Measurements from ENCODE around the gene RNF14.
"Not testable (repeated sequence)": the region's sequence is repeated elsewhere in the genome, so short reads cannot be mapped to it uniquely, and the experiment has no call there.

Gene RNF14, protein sequence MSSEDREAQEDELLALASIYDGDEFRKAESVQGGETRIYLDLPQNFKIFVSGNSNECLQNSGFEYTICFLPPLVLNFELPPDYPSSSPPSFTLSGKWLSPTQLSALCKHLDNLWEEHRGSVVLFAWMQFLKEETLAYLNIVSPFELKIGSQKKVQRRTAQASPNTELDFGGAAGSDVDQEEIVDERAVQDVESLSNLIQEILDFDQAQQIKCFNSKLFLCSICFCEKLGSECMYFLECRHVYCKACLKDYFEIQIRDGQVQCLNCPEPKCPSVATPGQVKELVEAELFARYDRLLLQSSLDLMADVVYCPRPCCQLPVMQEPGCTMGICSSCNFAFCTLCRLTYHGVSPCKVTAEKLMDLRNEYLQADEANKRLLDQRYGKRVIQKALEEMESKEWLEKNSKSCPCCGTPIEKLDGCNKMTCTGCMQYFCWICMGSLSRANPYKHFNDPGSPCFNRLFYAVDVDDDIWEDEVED

DNA sequence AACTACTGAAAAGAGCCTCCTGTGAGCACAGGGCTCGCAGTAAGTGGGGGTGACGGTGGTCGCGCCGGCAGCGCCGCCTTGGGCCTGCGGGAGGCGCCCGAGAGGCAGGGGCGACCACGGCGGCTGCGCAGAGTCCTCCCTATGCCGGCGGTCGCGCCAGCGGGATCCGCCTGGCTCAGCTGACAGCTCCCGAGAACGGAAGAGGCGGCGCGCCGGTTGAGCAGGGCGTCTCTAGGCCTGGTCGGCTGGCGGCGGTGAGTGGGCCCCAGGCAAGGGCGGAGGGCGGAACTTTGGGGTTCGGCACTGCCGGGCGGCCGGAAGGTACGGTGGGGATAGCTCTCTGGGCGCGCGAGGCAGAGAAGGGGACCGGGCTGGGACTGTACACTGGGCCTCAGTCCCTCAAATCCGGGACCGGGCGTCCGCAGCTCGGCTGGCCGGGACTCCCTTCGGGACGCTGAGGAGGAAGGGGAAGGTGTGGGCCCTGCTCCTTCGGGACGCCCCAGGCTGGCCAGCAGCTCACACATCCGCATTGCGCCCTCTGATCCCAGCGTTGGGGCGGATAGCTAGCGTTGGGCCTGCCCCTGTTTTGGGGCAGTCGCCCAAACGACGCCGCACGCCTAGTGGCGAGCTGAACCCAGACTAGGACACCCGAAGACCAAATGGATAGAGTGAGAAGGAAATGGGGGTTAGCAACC lies at the start of gene RNF14:
Gene RNF14 (plus strand): TSS at position 192 of the 695 bp plus-strand sequence. CDS start 4,484 bp downstream, outside the sequence.
- no peak for FAIRE-seq

DNA sequence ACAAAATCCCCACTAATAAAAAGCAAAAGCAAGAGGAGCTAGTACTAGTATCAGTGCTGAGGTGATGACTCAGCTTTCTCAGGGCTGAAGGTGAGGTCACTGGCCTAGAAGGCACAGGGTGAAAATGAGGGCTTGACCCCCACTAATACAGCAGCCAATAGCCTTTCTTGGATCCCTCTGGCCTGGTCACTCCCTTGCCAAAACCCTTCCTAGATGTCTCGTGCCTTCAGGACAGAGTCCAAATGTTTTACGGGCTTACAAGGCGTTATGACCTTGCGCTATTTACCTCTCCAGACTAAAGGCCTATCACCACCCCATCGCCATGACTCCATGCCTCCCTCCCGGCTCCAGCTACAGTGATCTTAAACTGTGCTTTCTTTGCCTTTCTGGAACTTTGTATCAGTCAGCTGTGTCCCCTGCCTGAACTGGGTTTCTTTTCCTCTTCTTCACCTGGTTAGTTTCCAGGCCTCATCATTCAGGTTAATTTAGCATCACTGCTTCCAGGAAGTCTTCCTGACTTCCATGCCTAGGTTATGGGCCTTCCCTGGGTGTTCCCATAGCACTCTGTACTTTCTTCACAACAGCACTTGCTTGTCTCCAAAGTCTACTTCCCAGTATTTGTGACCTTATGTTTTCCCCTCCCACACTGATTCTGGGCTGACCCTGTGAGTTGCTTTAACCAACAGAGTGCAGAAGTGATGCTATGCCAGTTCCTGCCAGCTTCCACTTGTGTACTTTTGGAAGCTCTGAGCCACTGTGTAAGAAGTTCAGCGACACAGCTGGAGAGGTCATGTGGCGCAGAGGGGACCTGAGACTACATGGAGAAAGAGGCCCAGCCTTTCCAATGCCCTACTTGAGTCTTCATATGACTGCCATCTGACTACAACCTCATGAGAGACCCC lies 49.4 kb upstream of the RNF14 start:
- no peak for FAIRE-seq

DNA sequence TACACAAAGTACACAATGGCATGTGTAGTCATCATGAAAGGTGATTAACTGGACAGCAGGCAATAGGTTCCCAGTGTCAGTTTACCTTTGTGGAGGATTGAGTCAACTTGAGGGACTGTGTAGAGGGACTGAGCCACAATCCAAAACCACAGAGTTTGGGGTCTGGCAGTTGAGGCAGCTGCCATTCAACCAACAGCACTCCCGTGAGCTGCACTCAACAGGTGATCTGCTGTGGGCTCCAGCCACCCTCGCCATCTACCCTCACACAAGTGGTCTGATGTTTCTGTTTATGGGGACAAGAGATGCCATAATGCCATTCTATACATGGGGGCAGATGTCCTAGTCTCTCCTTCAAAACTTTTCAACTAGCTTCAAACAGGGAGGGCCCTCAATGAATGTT lies 48.1 kb upstream of the RNF14 start:
- FAIRE-seq: no peak

DNA sequence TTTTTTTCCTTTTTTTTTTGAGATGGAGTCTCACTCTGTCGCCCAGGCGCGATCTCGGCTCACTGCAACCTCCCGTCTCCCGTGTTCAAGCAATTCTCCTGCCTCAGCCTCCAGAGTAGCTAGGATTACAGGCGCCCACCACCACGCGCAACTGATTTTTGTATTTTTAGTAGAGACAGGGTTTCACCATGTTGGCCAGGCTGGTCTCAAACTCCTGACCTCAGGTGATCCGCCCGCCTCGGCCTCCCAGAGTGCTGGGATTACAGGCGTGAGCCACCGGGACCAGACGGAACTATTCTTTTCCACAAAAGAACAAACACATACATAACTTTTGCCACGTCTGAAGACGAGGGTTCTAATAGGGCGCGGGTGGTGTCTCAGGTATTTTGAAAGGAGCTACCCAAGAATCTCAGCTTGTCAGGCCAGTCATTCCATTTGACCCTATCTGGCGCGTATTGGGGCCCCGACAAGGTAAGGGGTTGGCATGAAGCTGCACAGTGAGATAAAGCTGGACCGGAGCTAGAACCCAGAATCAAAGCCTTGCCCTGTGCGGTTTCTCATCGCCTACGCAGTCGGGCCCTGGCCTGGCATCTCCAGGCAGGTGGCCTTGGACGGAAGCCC lies 46.0 kb upstream of the RNF14 start:
- FAIRE-seq: not testable (repeated sequence)

DNA sequence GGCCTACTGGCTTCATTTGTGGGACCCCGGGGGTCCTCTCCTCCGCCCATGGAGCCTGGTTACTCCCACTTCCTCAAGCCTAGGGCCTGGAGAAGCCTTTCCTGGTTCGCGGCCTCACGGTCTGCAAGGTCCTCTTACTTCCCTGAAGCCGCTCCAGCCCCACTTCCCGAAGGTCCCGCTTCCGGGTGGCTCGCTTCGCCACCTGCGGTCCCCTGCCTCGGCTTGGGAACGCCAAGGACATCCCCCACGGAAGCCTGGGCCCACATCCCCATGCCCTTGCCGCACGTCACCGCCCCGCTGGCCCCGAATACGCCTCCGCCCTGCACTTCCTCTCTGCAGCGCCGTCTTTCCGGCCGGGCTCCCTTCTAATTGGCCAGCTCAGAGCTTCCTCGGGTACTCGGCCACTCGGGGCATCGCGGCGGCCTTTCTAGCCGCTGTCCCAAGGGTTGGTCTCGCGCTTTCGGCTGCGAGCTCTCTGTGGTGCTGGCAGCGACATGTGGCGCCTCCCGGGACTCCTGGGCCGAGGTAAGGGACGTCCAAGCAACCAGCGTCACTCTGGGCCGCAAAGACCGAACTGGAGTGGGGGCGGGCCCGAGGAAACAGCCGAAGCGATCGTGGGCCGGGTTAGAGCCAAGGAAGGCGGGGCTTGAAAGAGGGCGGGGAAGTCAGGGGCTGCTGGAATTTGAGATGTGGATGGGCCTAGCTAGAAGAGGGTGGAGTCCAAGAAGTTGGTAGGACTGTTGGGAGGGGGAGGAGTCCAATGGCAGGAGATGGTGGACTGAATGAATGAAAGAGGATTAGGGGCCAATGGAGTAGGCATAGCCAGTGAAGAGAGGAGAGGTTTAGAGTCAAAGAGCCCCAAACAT lies 45.2 kb upstream of the RNF14 start, which contains the start of gene DELE1:
Gene DELE1 (plus strand): TSS at position 424 of the 866 bp plus-strand sequence. CDS start 71 bp downstream, at position 495.
- FAIRE-seq: no peak

DNA sequence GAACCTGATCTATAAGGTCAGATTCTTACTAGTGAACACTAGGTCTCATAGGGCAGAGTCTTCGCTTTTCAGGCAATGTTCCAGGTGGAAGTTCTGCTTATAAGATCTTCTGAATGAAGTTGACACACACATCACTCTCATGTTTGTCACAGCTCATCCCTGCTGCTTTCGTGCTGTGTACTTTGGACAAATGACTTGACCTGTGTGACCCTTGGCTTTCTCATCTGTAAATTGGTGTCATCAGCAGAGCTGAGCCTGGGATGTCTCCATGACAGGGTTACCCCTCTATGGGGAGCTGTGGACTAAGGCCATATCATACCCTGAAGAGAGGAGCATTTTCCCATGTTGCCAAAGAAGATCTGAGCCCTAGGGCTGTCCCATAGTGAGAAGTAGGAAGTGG lies 42.5 kb upstream of the RNF14 start:
- FAIRE-seq: no peak

DNA sequence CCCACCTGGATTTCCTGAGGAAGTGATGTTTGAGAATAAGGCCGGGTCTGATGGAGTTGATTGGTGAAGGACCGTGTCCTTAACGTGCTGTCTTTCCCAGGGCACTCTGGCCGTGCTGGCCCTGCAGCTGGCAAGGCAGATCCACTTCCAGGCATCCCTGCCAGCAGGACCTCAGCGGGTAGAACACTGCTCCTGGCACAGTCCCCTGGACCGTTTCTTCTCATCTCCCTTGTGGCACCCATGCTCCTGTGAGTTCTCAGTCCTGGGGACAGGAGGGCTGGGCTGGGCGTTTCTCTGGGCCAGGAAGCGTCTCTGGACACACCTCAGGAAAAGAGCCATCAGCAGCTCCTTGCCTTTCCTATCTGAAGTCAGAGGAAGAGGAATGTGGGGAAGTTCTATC lies 40.9 kb upstream of the RNF14 start:
- FAIRE-seq: no peak

DNA sequence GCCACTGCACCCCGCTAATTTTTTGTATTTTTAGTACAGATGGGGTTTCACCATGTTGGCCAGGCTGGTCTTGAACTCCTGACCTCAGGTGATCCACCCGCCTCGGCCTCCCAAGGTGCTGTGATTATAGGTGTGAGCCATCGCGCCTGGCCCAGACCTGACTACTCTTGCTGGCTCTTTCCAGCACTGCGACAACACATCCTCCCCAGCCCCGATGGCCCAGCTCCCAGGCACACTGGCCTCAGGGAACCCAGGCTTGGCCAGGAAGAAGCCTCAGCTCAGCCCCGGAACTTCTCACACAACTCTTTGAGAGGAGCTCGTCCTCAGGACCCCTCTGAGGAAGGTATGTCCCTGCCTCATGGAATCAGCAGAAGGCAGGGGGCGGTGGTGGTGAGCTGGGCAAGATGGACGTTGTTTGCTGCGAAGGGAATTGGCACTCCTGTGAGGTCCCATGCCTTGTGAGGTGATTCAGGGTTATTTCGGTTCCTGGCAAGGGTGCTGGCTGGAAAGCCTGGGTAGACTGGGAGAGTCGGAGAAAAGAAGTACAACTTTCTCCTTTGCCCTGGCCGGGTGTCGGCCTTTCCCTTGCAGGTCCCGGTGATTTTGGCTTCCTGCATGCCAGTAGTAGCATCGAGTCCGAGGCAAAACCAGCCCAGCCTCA lies 39.4 kb upstream of the RNF14 start:
- no peak for FAIRE-seq

DNA sequence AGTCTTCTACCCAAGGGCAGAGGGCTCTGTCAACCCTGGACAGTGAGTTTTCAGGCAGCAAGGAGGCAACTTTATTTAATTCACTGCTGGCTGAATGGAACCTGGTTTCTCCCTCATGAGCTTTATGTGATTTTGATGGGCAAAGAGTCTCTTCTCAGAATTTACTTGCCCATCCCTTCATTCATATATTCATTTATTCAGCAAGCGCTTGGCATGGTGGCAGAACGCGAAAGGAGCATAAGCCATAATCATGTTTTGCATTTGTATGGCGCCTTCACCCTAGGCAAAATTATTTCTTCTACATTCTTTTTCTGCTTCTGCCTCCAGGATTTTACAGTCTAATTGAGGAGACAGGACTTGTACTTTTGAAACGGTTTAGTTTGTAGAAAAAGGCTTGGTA lies 37.2 kb upstream of the RNF14 start:
- FAIRE-seq: no peak

DNA sequence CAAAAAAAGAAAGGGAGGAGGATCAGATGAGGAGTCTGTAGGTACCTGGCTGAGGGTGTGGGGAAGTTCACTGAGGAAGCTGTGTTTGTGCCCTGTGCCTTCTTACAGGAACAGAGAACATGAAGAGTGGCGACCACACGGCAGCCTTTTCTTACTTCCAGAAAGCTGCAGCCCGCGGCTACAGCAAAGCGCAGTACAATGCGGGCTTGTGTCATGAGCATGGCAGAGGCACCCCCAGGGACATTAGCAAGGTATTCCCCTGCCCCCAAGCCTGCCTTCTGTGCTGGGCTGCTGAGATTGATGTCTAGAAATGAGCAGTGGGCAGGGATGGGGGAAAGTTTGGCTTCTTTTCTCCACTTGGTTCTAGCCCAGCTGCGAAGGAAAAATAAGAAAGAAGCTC lies 35.8 kb upstream of the RNF14 start:
- FAIRE-seq: no peak

DNA sequence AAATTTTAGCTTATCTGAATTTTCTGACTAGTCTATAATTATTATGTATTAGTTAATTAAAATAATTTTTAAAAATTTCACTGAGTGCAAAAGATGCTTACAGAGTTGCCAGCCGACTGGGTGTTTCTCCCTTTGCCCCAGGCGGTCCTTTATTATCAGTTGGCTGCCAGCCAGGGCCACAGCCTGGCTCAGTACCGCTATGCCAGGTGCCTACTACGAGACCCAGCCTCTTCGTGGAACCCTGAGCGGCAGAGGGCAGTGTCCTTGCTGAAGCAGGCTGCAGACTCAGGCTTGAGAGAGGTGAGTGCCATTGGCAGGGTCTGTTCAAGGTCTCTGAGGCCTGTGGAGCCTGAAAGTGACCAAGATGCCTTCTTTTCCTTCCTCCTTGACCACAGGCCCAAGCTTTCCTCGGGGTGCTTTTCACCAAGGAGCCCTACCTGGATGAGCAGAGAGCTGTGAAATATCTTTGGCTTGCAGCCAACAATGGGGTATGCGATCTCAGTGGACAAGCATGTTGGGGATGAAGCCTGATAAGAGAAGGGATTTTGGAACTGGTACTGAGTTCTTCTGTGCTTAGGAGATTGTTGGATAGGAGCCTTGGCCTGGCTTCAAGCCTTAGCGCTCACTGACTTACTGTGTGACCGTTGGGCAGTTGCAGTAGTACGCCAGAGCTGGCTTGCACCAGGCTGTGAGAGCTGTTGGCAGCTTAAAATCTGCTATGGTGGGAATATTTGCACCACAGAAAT lies 34.6 kb upstream of the RNF14 start:
- no peak for FAIRE-seq

DNA sequence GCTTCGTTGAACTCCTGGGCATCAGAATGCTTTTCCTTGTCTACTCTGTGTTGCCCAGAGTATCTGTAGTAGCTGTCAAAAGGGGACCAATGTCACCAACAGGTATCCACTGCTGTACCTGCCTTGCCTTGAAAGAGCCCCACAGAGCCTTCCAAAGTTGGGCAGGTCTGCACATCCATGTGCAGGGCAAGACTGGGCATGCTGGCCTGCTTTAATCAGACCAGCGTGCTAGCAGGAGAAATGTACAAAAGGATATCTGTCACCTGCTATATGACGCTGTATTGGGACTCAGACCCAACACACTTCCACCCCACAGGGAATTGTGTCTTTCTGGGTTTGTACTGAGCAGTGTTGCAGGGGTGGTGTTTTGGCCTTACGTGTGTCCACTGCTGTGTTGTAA lies 33.4 kb upstream of the RNF14 start:
- no peak for FAIRE-seq

DNA sequence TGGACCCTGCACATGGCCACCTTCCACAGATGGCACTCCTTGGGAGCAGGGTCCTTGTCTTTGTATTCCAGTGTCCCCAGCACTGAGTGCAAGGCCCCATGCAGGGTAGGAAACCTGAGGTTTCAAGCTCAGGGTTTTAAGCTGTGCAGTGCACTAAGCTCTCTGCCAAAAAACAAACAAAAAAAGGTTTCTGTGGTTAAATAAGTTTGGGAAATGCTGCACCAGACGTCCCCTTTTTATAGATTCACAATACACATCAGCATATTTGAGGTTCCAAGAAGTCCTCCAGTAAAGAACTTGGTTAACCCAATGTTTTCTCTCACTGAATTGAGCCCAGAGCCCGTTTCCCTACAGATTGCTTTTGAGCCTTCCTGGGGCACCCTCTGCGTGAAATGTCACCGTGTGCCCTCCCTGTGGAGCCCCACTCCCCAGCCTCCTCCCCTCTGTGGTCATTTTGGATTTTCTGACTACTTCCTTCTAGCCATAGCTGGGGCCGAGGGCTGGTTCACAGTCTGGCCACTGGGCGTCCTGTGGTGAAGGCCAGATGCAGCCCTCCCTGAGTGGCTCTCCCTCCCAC lies 28.1 kb upstream of the RNF14 start:
- no peak for FAIRE-seq

DNA sequence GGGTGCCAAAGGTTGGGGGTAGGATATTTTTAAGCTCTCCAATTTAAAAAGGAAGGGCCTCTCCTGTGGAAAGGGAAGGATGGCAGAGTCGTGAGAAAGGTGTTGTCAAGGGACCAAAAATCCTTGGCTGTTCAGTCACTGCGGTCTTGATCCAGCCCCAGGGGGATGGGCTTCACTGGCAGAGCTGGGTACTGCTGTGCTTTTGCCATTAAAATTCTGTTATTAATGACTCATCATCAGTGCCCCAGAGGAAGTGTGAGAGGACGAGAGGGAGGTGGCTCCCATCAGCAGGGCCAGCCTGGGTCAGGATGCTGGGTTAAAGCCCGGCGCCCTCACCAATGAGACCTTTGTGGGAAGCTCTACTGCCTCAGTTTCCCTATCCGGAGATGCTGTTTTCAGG lies 27.6 kb upstream of the RNF14 start:
- FAIRE-seq: no peak

DNA sequence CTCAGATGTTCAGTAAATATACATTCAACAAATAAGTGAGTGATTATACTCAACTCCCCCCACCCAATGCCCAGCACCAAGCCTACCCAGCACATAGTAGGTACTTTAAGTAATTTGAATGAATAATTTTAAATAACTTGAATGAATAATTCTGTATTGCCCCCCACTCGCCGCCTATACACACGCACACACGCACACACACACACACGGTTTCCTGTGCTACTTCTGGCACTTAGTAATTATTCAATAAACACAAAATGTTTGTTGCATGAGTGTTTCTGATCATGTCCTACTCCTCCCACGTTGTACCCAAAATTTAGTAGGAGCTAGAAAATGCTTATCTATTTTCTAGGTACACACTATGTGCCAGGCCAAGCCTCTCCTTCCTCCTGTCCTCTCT lies 27.1 kb upstream of the RNF14 start:
- no peak for FAIRE-seq

DNA sequence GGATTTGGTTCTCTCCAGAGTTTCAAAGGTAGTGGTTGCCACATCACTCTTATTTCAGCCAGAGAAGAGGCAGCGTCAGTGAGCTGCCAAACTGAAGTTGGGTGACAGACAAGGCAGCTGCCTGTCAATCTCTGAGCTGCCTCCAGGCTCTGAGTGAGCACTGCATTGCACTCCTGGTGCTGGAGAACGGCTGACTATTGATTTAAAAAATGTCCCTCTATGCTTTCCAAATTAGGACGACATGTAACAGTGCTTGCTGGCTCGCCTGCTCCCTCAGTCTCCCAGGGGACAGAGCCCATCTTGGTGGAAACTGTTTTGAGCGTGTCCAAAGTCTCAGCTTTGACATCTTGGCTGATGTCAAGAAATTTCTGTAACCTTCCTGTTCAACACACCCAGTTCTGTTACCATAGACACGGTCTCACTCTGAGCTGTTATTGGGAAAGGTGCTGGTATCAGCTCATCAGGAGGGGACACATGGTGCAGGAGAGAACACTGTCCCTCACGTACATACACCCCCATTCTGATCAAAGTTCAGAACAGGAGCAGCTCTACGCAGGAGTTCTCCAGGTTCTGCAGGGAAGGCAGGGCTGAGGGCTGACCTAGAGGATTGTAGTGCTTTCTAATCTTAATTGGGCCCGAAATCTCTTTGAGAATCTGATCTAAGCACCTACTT lies 26.6 kb upstream of the RNF14 start:
- FAIRE-seq: no peak

DNA sequence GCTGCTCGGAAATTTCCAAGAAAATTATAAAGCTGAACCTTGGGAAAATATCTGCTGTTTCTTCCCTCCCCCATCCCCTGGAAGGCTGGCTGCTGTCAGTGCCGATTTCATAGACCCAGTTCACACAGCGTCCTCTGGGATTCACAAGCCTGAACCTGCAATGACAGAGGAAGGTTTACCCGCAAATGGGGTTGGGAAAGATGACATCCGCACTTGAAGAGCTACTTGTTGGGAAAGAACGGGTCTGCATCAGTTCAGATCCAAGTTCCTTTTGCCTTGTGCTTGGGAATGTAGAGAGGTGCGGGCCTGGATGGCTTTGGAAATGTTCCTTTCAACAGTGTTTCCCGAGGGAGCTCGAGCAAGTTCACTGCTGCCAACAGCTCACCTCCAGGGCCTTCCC lies 24.8 kb upstream of the RNF14 start:
- FAIRE-seq: no peak

DNA sequence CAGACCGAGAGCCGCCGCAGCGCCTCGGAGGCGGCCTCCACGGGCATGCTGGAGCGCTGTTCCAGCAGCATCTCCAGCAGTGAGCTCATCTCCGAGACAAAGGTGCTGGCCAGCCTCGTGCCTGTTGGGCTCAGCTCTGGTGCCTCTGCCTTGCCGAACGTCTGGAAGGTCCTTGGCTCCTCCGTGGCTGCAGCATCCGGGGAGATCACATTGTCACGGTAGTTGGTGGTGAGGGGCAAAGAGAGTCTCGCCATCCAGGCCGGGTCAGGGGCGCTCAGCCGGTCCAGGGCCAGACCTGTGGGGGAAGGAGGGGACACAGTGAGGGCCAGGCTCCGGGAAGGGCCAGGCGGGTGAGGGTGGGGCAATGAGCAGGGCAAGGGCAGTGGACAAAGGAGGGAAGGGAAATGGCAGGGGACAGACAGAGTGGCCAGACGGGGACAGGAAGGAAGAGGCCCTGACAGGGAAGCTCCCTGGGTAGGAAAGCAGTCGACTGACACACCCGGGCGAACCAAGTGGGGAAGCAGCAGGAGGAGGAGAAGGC lies 23.3 kb upstream of the RNF14 start:
- FAIRE-seq: no peak

DNA sequence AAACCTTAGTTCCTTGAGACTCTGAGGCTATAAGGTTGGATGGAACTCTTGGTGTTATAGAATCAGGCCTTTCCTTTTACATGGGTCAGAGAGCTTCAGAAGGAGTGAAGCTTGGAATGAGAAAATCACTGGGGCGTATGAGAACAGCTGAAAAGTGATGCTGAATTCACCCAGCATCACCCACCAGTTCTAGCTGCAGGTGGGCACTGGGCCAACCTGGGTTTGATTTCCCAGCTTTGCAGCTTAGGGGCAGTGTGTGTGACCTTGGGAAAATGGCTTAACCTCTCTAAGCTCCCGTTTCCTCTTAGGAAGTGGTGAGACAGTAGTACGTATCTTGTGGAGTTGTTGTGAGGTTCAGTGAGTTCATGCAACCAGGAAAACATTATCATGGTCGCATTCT lies 21.6 kb upstream of the RNF14 start:
- no peak for FAIRE-seq
